ENCODE measurements around the gene PRKCD.

The PRKCD gene

GRCh38 chr3:53221827-53222182, 60.8 kb downstream of the PRKCD start:
- no peak for DNase-seq

- DNase-seq: no peak
These were observed 61.3 kb downstream of the PRKCD start for GRCh38 chr3:53222183-53222901.

GRCh38 chr3:53223025-53223424, 62.0 kb downstream of the PRKCD start:
- DNase-seq: no peak

- DNase-seq: no peak
These were observed 62.5 kb downstream of the PRKCD start for GRCh38 chr3:53223541-53223966.

DNA sequence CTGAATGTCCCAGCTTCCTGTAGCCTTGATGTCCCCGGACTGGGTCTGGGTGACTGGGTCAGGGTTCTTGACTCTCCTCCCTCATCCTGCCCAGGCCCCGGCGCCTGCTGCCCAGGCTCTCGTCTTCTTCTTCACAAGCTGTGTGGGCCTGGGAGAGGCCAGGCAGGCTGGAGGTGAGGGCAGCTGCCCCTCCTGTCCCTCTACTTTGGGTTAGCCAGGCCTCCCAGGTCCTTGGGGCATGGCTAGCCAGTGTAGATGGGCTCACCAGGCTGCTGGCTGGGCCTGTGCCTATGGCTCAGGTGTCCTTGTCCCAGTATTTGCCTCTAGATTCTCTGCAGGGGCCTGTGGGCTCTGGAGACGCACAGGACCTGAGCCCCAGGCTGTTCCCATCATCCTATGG, 63.0 kb downstream of the PRKCD start:
- no peak for DNase-seq

GRCh38 chr3:53224536-53224935, 63.5 kb downstream of the PRKCD start:
- no peak for DNase-seq

DNA sequence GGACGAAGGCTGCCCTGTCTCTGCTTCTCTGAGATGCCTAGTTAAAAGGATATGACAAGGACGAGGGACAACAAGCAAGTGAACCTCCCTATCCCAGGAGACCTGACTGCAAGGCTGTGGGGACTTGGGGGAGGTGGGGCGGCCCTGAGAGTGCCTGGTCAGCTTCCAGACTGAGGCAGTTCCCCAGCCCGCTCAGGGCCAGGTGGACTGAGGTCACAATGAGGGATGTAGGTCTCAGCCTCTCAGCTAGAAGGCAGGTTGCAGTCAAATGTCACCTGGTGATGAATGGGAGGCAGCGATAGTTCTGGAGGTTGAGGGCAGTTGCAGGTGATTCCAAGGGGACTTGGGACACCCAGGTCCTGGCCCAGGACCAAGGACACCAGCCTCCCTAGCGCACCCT, 64.2 kb downstream of the PRKCD start:
- no peak for DNase-seq

DNA sequence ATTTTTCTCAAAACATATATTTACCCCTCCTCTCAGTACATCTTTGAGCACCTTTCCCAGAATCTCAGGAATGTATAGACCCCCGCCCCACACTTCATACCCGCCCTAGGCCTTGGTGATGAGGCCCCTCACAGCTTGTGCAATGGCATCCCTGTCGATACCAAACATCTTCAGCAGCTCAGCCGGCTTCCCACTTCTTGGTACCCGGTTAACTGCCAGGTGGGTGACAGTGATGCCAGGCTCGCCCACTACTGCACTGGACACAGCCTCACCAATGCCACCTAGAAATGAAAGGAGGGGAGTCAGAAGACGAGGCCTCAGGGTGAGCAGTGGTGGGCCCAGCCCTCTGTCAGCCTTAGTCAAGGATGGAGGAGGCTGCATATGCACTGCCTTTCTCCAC, 64.6 kb downstream of the PRKCD start:
- DNase-seq: no peak

DNA sequence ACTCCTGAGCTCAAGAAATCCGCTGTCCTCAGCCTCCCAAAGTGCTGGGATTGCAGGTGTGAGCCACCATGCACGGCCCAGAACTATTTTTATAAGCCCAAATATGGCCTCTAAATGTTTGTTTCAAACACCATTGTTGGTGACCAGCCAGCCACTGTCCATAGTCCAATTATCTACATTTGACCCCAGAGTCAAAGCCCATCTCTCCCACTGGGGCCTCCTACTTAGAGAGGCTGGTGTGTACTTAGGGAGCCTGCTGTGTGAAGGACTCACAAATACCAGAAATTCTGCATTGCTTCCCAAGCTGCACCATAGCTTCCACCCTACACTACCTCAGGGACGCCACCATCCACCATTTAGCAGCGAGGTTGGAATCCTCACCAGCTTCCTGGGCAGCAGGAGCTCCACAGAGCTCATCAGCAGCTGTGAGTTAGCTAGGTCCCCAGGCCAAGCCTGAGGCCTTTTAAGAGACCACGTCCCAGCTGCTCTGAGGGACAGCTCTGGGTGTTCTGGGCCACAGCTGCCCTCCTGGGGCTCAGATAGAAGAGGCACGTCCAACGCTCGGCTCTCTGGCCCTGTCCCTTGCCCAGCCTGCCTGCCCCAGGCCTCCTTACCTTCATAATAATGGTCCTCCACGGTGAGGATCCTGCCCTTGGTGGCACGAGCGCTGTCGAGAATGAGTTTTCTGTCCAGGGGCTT, 65.3 kb downstream of the PRKCD start:
- no peak for DNase-seq

DNA sequence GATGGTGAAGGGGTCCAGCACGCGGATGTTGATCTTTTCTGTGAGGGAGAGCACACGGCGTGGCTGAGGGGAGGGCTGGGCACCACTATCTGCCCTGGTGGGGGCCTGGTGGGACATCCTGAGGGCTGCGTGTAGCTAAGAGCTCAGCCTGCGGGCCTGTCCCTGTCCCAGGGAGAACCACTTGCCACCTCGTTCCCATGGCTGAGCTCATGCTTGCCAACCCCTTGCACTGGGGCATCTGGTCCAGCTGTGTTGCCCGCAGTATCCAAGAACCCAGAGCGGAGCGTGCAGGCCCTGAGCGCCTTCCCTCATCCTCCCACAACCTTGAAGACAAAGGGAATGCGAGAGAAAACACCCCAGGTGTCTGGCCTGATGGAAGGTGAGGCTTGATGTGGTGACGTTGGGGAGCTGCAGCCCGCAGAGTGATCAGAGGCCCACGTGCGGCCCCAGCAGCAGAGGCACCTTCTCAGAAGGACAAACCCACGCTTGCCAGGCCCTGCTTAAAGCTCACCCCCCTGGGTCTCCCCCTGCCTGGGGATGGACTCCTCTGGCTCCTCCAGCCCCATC, 65.9 kb downstream of the PRKCD start:
- DNase-seq: no peak

- no peak for DNase-seq
These were observed 67.2 kb downstream of the PRKCD start for GRCh38 chr3:53227993-53228885.

DNA sequence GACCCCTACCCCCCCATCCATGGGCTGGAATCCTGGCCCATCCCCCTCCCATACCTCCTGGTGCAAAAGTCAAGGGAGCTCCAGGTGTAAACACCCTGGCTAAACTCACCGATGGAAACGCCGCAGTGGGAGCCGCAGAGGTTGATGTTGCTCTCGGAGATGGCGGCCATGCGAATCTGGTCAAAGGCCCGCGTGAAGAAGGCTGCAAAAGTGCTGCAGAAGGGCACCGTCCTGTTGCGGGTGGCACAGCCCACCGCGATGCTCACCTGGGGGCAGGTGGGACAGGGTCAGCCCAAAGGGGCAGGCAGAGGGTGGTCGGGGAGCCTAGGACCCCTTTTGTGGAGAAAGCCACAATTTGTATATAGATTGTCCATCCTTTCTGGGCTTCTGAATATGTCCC, 68.2 kb downstream of the PRKCD start:
- DNase-seq: no peak

- DNase-seq: no peak
These were observed 68.6 kb downstream of the PRKCD start for GRCh38 chr3:53229606-53230005.

DNA sequence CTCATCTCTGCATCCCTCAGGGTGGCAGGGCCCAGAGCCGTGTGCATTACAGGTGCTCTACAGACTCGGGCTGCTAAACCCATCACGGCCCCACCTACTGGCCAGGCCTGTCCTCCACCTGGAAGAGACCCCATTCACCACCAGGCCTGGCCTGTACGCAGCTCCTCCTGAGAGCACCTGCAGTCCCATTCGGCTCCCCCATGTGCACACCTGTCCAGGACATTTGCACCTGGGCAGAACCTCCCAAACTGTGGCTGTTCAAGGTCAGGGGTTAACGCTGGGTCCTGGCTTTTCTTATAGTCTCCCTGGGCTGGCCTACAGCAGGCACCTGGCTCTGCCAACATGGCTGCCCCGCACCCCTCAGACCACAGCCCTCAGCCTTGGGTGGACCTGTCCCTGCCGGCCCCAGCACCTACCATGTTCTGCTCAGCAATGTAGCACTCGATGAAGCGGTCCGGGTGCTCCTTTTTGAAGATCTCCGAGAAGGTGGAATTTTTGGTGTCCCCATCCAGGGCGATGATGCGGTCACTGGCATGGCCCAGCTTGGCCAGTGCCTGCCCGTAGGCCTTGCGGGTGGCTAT, 69.1 kb downstream of the PRKCD start:
- no peak for DNase-seq

GRCh38 chr3:53230789-53231188, 69.8 kb downstream of the PRKCD start:
- no peak for DNase-seq

GRCh38 chr3:53231532-53232511, 70.8 kb downstream of the PRKCD start:
- no peak for DNase-seq

DNA sequence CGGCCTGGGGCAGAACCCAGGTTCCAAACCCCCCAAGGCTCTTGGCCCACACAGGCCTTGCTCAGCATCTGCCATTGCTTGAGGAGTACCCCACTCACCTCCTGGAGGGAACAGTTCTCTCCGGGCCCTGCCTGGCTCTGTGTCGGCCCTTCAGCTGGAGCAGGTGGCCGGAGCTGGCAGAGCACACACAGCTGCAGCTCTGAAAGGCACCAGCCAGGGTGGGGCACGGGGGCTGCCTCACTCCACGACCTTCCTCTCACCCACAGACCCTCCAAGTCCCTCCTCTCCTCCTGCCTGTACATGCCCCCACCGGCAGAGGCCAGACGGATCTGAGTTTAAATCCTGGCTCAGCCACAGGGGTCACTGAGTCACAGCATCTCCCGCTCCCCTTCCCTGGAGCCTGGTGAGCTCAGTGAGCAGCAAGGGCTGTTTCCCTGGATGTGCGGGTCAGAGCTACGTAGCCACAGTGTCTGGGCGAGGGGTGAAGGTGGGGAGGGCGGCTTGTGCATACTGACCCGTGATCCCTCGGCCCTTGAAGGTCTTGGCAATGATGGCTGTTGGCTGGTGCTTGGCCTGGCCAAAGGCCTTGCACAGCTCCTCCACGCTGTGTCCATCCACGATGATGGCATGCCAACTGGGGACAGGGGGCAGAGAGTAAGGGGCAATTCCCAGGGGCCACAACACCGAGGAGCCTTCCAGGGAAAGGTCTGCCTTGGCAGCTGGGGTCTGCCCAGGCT, 71.8 kb downstream of the PRKCD start:
- no peak for DNase-seq

- DNase-seq: no peak
These were observed 73.3 kb downstream of the PRKCD start for GRCh38 chr3:53234130-53234840.

- no peak for DNase-seq
These were observed 73.8 kb downstream of the PRKCD start for GRCh38 chr3:53234841-53235232.

- DNase-seq: no peak
These were observed 74.5 kb downstream of the PRKCD start for GRCh38 chr3:53235545-53235944.
